Stimulated activated CD8-positive, alpha-beta memory T cell treated with anti-CD3 and anti-CD28 coated beads, Interleukin-7, amount 100 ng/mL, for 48 hours (primary cell): ENCODE results near the gene SOX2.

ENCODE experiments used
- DNase-seq, 2 donors: peaks; one replicate each; pipeline ENCODE4 v3.0.0-alpha.2; 2020; ENCODE audit warnings: low read depth in 1 of 2; ENCODE audit errors: extremely low read depth in 1 of 2

The SOX2 gene

DNA sequence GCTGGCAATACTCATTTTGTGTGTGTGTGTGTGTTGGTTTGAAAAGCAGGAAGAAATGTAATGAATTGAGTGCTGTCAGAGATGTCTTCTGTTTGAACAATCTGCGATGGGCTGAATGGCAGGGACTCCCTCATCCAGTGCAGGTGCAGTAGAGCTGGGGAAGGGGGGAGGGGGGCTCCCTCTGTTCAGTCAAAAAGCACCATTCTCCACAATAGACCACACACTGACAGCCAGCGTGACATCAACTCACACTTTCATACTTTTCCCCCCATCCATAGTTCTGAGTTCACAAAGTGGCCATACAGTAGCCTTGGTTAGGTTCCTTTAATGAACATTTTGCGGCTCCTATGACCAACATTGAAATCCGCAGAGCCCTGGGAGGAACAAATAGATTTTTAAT, 10.4 kb downstream of the SOX2 start:
- no peak for DNase-seq

DNA sequence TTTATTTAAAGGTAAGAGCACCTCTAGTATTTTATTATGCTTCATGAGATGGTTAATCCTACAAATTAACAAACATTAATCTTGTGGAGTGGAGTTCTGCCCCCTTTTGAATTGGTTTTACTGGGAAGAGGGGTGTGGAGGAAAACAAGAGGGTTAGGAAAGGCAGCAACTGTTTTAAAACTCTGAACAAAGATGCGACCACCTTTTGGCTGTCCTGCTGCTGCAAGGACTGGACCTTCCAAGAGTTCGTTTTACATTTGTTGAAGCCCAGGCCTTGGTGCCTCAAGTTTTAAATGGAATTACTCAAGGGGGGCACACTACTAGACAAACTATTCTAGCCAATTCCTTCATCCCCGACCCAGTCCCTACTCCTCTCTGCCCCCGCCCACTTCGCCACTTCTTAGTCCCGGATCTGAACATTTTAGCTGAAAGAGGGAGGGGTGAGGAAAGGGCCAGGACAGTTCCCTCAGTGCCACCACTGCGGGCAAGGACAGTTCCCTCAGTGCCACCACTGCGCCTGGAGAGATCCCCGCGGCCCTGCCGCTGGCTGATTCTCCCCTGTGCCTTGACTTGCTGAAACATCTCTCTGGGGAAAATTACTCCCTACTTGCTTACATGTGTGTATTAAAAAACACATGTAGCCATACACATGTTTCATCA, 11.2 kb downstream of the SOX2 start:
- no peak for DNase-seq

DNA sequence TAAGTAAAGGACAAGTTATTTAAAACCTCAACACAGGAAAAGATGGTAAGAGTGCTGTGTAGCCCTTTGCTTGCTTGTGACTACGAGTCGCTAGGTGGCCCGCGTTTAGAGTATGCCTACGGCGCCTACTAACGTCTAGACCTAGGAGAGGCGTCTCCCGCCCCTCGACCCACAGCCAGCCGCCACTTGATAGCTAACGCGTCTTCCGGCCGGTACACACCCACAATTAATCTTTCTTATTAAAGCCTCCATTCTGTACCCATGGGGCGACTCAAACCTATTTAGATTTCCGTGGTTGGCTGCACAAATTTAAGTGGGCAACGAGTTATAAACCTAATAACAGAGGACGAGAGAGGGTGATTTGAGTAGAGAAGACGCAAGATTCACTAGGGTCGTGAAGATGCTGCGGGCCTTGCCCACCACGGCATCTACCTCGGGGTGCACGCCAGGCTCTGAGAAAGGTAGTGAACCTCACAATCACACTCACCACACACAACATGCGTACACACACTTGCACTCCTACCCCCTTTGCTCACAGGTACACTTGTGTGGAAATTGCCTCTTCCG, 12.0 kb downstream of the SOX2 start:
- no peak for DNase-seq

DNA sequence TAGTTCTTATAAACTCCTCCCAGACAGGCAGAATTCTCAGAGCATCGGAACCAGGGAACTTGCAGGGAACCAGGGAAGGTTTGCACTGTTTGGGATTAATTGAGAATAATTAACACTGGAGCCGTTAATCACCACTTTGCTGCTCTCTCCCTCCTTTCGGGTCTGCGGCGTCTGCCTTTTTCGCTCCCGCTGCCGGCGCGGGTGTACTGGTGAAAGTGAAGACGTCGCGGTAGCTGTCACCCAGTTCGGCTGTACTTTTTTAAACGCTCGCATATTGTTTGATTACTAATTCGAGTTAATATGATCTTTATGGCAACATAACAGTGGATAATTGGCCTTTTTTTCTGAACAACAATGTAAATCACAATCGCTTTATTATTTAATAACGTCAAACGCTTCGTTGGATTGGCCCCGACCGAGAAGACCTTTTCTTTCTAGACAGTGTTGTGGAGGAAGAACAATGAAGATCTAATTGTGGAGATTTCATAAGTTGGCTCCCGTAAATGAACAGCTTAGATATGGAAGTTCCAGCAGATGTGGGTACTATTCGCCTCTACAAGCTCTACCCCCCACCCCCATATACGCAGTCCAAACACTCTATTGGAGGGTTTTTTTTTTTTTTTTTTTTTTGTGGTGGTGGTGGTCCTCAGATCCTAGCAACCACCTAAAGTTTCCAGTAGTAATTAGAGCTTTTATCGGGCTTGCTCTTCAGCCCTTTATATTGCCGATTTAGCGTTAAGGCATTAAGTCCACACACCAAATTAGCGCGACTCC, 12.7 kb downstream of the SOX2 start:
- DNase-seq = no peak

DNA sequence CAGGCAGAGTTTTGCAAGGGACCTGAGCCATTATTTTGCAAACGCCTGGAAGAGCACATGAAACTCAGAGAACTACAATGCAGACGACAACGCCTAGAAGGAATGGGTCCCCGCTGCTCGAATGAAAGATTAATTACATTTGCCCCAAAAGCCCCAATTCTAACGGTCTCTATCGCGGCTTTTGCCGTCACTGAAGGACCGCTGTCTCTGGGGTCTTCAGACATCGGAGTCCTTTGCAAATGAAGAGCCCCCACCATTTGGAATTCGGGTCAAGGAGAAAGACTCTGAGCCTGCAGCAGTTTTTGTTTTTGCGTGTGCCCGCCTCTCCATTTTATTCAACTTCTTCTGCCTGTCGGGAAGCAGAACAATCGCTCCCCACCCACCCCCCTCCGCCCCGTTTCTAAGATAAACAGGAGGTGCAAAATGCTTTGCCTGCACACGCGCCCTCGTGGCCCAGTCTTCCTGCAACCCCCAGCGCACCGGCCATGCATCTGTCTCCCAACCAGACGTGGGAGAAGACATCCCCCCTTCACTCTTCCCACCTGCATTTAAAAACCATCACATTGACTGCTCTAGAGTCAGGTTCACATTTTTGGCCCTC, 13.5 kb downstream of the SOX2 start:
- no peak for DNase-seq

DNA sequence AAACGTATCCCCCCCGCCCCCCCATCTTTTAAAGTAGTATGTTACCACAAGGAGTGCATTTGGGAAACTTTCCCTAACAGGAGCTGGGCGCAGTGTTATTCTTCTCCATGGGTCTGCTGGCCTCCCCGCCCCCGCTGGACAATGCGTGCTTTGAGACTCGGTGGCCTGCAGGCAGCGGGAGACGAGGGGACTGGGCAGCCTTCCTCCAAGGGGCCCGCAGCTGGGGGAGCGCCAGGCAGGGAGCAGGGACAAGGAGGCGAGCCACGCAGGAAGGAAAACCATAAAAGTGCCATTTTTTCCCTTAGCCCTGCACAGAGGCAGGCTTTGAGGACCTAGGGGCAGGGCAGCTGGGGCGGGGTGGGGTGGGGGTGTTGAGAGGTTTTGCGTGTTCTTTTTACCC, 14.1 kb downstream of the SOX2 start:
- DNase-seq = no peak

DNA sequence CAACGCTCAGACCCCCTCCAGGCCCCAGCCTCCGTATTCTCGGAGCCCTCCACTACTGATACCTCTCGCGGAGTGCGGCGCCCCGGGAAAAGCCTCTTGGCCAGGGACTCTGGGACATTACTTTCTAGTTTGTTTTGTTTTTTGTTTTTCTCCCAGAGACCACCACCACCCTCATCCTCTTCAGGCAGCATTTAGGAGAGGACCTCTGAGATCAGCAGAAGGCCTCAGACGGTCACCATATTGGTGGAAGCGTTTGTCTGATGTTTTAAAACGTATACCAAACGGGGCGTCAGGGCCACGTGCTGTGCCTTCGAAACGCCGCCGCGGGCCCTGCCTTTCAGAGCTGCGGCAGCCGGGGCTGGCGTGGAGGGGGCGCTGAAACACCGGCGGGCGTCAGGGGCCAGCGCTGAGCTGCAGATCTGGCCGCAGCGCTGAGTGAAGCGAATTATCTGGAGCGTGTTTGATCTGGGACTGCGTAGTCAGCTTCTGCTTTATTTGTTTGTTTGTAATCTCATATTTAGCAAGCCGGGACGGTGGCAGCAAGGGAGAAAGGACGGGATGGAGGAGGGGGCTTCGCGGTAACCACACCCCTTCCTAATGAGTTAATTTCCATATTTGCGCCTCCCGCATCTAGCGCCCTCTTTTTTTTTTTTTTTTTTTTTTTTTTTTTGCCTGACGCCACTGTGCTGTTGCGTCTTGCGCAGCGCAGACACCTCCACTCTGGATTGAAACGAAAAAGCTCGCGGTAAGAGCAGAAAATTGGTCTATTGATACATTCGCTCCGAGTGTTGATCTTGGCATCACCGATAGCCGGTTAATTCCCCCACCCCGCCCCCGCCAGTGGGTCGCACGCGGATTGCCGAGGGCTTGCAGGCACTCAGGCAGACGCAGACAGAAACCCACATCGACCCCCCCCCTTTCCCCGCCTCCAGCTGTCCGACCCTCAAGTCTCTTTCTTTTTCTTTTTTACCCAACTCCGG, 14.9 kb downstream of the SOX2 start:
- DNase-seq = no peak

DNA sequence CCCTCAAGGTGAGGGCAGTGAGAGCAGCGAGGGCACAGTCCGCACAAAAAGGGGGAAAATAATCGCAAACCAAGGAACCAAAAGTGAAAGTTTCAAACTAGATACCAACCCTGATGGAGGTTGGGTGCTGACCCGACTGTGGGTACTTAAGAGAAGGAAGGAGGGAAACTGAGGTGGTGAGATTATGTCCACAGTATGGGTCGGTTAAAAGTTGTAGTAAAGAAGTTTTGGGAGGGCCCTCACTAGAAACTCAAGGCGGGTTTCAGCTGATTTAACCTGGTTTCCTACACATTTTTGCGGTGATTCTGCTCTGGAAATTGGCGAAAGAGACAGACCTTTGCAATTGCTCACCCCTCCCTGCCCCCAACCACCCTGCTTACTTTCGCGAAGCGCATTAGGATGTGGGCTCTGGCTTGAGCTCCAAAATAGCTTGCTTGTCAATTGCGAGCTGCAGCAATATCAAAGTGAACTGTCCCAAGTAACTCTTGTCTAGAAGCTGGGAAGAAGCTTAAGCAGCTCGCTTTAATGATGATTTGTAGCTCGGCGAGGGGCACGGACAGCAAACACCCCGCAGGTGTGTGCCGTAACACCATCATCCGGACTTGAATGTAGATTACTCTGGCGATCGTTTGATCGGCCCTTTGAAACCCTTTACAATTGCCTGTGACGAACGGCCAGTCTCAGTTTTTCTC, 15.8 kb downstream of the SOX2 start:
- no peak for DNase-seq

DNA sequence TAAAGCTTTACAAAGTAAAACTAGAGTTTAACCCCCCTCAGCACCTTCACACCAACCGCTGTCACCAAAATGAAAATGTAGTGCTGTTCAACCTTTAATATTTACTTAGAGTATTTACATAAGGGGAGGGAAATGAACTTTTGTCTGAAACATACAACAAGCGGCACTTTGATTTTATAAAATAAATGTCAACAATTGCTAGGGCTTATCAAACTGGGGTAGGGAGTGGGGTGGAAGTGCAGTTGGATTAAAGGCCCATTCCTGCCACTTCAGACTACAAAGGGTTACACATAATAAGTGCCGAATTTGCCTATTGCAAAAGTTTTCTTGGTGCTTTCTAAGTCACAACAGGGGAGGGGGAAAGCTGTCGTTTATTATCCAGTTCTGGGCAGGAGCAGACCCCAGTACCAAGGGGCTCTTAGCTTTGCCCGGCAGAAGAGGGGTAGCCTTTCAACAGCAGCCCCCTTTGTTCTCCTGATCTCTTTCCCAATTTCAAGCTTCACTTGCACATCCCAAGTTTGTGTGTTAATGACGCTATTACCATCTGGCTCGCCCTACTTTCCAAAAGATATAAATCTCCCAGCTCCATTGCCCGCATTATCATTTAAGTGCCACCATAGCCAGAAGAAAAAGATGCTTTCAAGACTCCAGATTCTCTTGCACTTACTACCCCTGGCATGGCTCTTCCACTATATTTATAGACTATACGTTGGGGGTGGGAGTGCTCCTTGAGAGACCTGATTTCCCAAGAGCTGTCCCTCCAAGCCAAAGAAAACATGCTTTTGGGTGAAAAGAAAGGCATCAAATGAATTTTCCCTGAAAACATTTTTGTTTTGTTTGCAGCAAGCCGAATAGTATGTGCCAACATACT, 17.0 kb downstream of the SOX2 start:
- no peak for DNase-seq

DNA sequence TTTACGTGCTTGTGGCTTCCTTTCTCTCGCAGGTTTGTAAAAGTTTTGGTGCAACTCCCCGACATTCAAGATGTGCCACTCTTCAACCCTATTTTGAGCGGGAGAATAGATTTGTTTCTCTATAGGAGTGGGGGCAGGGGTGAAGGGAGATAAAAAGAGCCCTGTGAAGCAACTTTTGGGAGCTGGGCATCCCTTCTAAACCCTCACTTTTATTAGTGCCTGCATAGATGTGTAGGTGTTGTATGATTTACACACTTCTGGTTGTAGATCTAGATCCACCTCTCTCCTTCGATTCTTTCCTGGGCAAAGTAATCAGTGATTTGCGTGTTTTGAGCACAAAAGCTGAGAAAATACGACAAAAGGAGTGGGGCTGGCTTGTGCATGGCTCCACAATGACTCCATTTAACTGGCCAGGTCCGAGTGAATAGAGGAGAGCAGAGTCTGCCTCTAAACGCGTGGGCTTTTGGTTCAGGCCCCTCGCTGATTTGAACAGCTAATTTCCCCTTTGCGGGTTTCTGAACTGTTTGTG, 17.7 kb downstream of the SOX2 start:
- no peak for DNase-seq

DNA sequence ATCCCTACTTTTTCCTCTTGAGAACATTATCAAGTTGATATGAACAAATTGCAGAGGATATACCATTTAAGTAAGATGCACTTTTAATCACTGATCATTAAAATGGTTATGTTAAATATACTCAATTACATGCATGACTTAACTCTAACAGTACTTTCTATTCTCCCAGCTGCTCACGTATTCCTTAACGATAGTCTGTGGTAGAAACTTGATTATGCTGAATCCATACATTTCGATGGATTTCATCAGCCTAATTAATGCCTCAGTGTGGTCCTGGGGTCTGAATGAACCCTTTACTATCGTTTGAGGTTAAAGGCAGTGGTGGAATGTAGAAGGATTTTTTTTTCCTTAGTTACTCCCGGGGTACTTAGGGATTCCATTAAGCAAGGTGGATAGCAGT, 18.6 kb downstream of the SOX2 start:
- no peak for DNase-seq

DNA sequence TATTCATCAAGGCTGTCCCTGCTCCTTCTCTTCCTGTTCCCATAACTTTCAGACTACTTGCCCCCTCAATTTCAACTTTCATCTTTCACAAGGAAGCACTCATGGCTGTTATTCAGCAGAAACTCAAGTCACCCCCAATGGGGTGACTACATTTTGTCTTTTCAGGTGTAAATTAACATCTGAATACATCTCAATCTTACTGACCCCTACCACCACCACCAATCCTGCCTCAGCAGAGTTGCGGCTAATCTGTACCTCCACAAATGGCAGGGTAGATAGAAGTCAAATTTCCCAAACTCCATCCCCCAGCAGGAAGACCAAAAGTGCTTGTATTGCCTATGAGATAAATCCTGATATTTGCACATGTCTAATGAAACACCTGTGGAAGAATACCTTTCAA, 19.2 kb downstream of the SOX2 start:
- DNase-seq = no peak

DNA sequence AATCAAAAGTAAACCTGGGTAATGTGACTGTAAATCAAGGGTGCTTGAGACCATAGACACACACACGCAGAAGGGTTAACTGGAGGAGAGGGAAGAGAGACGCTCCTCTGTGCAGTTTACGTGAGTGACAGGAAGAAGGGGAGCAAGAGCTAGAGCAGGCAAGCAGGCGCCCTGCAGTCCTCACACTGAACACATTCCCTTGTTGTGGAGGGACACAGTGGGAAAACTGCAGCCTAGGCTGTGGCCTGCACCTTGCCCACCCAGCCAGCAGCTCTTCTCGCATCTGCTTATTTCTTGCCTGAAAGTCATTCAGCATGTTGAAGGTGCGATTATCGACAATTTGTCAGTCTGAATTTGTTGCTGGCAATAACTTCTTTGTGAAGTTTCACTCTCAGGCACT, 24.2 kb downstream of the SOX2 start:
- no peak for DNase-seq

DNA sequence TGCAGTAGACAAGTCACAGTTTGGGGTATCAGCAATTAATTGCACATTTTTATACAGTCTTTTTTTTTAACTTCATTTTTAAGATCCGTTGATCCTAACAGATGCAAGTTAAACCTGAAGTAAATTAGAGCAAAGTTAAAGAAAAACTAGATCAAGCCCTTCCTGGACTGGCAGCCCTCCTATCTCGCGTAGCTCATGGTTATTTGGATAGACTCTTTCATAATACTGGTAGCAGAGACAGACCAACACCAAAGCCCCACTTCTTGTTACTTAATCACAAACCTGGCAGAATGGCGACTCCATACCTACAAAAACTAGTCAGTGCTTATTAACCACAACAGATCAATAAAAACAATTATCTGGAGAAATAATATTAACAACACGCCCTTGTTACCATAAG, 26.8 kb downstream of the SOX2 start:
- no peak for DNase-seq

DNA sequence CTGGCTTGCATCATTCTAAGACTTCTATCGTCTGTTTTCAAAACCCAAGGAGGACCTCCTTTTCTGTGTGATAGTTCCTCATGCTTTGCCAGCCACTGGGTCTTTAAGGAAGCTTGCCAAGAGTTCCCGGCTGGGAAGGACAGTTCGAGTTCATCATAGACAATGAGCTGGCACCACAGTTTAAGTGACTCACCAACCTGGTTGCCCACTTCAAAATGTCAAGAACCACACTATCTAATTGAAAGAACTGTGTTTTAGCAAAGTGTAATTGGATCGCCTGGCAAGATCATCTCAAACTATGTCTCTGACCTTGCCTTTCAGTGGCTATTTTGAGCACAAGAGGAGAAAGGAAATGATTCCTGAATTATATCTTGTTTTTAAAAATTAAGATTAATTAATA, 27.9 kb downstream of the SOX2 start:
- DNase-seq = no peak

DNA sequence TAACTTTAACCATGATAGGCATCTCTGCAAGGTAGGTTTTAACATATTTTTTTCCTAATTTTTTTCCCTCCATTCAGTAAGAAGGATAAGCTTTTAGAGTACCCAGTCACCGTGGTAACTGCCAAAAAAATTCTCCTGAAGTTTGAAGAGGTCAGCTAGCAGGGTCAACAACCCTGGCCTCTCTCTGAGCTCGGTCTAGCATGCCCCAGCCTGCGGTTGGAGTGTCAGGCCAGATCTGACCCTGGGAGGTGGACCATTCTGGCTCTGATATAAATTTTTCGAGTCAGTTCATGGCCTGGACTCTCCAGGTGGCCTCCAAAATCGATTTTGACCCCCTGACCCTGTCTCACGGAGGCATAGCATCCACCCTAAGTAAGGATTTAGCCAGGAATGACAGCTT, 29.7 kb downstream of the SOX2 start:
- no peak for DNase-seq

DNA sequence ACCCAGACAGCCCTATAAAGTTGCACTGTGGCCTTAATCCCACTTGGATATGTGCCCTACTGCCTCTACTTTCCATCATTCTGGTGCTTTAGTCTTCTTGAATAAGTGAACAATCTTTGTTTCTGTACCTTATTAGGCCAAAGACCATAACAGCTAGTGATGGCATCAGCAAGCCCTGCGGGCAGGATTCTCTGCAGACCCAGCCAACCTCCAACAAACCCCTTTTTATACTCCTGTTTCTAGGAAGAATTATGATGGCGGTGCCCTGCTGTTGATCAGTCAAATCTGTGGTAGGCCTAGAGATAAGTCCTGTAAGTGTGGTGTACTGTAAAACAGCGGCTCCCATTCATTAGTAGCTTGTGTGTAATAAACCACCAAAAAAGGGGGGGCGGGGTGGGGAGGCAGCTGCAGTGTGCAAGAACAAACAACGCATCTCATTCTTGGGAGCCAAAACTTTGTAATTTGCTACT, 40.5 kb downstream of the SOX2 start:
- DNase-seq = no peak

DNA sequence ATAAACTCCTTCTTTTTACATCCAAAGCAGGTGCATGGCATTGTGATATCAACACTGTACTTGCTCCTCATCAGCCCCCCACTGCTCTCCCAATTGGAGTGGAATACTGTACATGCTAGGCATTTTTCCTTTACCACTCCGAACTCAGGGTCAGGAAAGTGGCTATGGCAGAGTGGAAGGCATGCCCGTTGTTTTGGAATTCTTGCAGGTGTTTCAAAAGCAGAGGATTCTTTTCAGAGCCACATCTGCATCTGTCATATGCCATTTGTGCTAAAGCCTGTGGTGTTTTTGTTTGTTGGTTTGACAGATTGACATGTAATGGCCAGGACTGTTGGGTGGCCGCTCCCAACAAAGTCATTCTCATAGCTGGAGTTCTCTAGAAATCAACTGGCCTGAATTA, 41.7 kb downstream of the SOX2 start:
- DNase-seq = no peak

DNA sequence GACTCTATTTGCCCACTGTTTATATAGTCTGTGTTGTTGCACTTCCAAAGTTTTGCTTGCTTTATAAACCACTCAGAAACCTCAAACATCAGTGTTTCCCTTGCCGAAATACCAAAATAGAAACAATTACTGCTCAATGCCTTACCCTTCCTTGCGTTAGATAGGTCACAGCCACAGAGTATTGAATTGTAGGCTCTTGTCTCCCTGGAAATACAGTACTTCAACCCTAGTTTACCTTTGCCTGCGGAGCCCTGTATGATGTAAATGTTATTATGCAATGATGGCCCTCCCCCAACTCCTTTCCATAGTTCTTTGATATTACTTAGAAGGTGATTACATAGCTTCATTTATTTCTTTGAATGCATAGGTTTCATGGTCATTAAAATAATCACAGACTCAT, 44.2 kb downstream of the SOX2 start:
- no peak for DNase-seq
